MCF 10A (cell line): ENCODE measurements around the gene NFIX. TPM values are rescaled to one million over a fixed set of nuclear protein-coding genes. Genes with fewer than 3 reads are reported as not detected.
A peak's percentile ranks its signal among the peaks of the same experiment; 100 is the strongest.

Experiments used
- BruUV-seq: library from RNA; stranded (reverse); fragments of 400-500 nt; replicated peaks from 2 replicates; lab custom pipeline; 2021; lab: Mats Ljungman, UMichigan
- CTCF ChIA-PET: fragments of 300-600 bp; sonication (Branson Sonifier 250); formaldehyde crosslinking; extraction: SDS; loops from one replicate; lab custom pipeline; 2021; ENCODE audit warnings: antibody characterized with exemption, inconsistent platforms; lab: Yijun Ruan, JAX
- POLR2A ChIA-PET: fragments of 300-600, 350-650 bp; sonication (Branson Sonifier 250); formaldehyde crosslinking; extraction: SDS; loops from one replicate; lab custom pipeline; 2020; ENCODE audit warnings: antibody characterized with exemption, inconsistent platforms; lab: Yijun Ruan, JAX
- DNase-seq: peaks from one replicate; pipeline ENCODE4 v3.0.0-alpha.2; 2018; ENCODE audit not compliant: unreplicated experiment
- H3K27ac Mint-ChIP-seq: one replicate; pipeline ENCODE4 v1.8.0; 2022; ENCODE audit warnings: mild to moderate bottlenecking, low read depth, mixed read lengths; ENCODE audit not compliant: unreplicated experiment
- H3K27me3 Mint-ChIP-seq: one replicate; pipeline ENCODE4 v1.8.0; 2022; ENCODE audit warnings: mixed read lengths; ENCODE audit not compliant: insufficient read depth, unreplicated experiment
- H3K36me3 Mint-ChIP-seq: one replicate; pipeline ENCODE4 v1.8.0; 2022; ENCODE audit warnings: mild to moderate bottlenecking, moderate library complexity, mixed read lengths; ENCODE audit not compliant: insufficient read depth, unreplicated experiment
- H3K4me1 Mint-ChIP-seq: one replicate; pipeline ENCODE4 v1.8.0; 2022; ENCODE audit warnings: mixed read lengths; ENCODE audit not compliant: insufficient read depth, unreplicated experiment
- H3K4me3 Mint-ChIP-seq: one replicate; pipeline ENCODE4 v1.8.0; 2022; ENCODE audit warnings: mild to moderate bottlenecking, moderate library complexity, mixed read lengths; ENCODE audit not compliant: unreplicated experiment
- H3K9me3 Mint-ChIP-seq: one replicate; pipeline ENCODE4 v1.8.0; 2022; ENCODE audit warnings: mixed read lengths; ENCODE audit not compliant: unreplicated experiment
- CTCF ChIP-seq: fragments of 200-600 bp; IDR thresholded peaks from one replicate; pipeline ENCODE4 v1.8.0; 2022; ENCODE audit warnings: antibody characterized with exemption, mild to moderate bottlenecking; ENCODE audit not compliant: unreplicated experiment
- intact Hi-C: fragments of 100-400 bp; cut with micrococcal nuclease; formaldehyde crosslinking; loops from 2 replicates; pipeline ENCODE4 v1.14.1; 2022
- total RNA-seq: library from RNA; stranded (reverse); gene quantifications from 2 replicates; pipeline ENCODE4 v1.2.3, GENCODE V29; 2022

NFIX gene
- total RNA-seq, 1 experiment from 2014 or later = 27.2 TPM

GRCh38 chr19:13031917-13032623, 36.8 kb downstream of the NFIX start:
- DNase-seq = no peak
- Mint-ChIP-seq H3K36me3 (peaks cover 10% of the 10 kb centered on the region), H3K27ac (peak overlapping the region; percentile 64), H3K4me3 (no peak overlapping the region), H3K9me3 (no peaks in the 10 kb centered on the region), H3K4me1 (peaks cover 32% of the 10 kb centered on the region), H3K27me3 (no peaks in the 10 kb centered on the region)
- intact Hi-C loops = no loop called here
- ChIA-PET CTCF (interaction anchor here (0.5 to 2.9 kb wide), 10 partner anchors 22 to 596 kb away, joined by 3 to 27 read pairs (median 3); no protein-coding TSS in a partner anchor), POLR2A (interaction anchor here (0.7 to 2.1 kb wide), 2 partner anchors 10 to 28 kb away, joined by 4 to 9 read pairs; no protein-coding TSS in a partner anchor)
- no peak for TF ChIP-seq CTCF
- BruUV-seq = no TSS peak

- no peak for DNase-seq
- Mint-ChIP-seq H3K27me3 (no peaks in the 10 kb centered on the region), H3K4me3 (no peak overlapping the region), H3K36me3 (peaks cover 10% of the 10 kb centered on the region), H3K4me1 (peaks cover 37% of the 10 kb centered on the region), H3K9me3 (no peaks in the 10 kb centered on the region), H3K27ac (peak overlapping the region; percentile 64)
- intact Hi-C loops = no loop called here
- TF ChIP-seq CTCF = no peak
- POLR2A ChIA-PET = interaction anchor here (1.2 to 2.1 kb wide), 3 partner anchors 8 to 29 kb away, joined by 3 to 10 read pairs (median 9); no protein-coding TSS in a partner anchor
- BruUV-seq = no TSS peak
- CTCF ChIA-PET = interaction anchor here (0.5 to 2.9 kb wide), 15 partner anchors 9 to 919 kb away, joined by 3 to 27 read pairs (median 5); no protein-coding TSS in a partner anchor
Measured at GRCh38 chr19:13032837-13033236, 37.6 kb downstream of the NFIX start.

- no TSS peak for BruUV-seq
- Mint-ChIP-seq H3K4me3 (no peak overlapping the region), H3K4me1 (peaks cover 37% of the 10 kb centered on the region), H3K9me3 (no peaks in the 10 kb centered on the region), H3K36me3 (peaks cover 10% of the 10 kb centered on the region), H3K27me3 (no peaks in the 10 kb centered on the region), H3K27ac (no peak overlapping the region)
- CTCF ChIA-PET = interaction anchor here (0.6 to 2.9 kb wide), 21 partner anchors 9 to 919 kb away, joined by 3 to 27 read pairs (median 5); partner anchors contain the start of gene GADD45GIP1
- POLR2A ChIA-PET = interaction anchor here (1.2 to 2.1 kb wide), 3 partner anchors 9 to 28 kb away, joined by 3 to 10 read pairs (median 9); no protein-coding TSS in a partner anchor
- intact Hi-C loops = no loop called here
- no peak for DNase-seq
- TF ChIP-seq CTCF = no peak
Measured at GRCh38 chr19:13033244-13033643, 38.0 kb downstream of the NFIX start.
